HEK293 (cell line): ENCODE measurements around the gene ZNF48.
A peak's percentile ranks its signal among the peaks of the same experiment; 100 is the strongest.

Source experiments
- AEBP2 ChIP-seq: fragments of 450-650 bp; formaldehyde crosslinking; IDR thresholded peaks from 2 replicates; pipeline ENCODE4 v1.5.1; 2016; ENCODE audit warnings: missing biosample characterization, missing genetic modification characterization, borderline replicate concordance
- KLF10 ChIP-seq: fragments of 450-650 bp; IDR thresholded peaks from 2 replicates; pipeline ENCODE4 v1.5.1; 2018; ENCODE audit warnings: missing biosample characterization, mild to moderate bottlenecking, missing genetic modification characterization
- KLF17 ChIP-seq: fragments of 450-650 bp; formaldehyde crosslinking; IDR thresholded peaks from 2 replicates; pipeline ENCODE4 v1.5.1; 2016; ENCODE audit warnings: missing biosample characterization, missing genetic modification characterization
- KLF8 ChIP-seq: fragments of 450-650 bp; formaldehyde crosslinking; IDR thresholded peaks from 2 replicates; pipeline ENCODE4 v1.5.1; 2016; ENCODE audit warnings: missing biosample characterization, missing genetic modification characterization
- OSR2 ChIP-seq: fragments of 450-650 bp; formaldehyde crosslinking; IDR thresholded peaks from 2 replicates; pipeline ENCODE4 v1.5.1; 2016; ENCODE audit warnings: missing biosample characterization, missing genetic modification characterization
- OVOL3 ChIP-seq: fragments of 450-650 bp; formaldehyde crosslinking; IDR thresholded peaks from 2 replicates; pipeline ENCODE4 v1.5.1; 2016; ENCODE audit warnings: missing biosample characterization, missing genetic modification characterization
- REST ChIP-seq: fragments of 450-650 bp; formaldehyde crosslinking; IDR thresholded peaks from 2 replicates; pipeline ENCODE4 v1.5.1; 2016; ENCODE audit warnings: missing biosample characterization, missing genetic modification characterization
- ZNF211 ChIP-seq: fragments of 450-650 bp; formaldehyde crosslinking; IDR thresholded peaks from 2 replicates; pipeline ENCODE4 v1.5.1; 2016; ENCODE audit warnings: low read depth, missing biosample characterization, missing genetic modification characterization
- ZNF266 ChIP-seq: fragments of 450-650 bp; formaldehyde crosslinking; IDR thresholded peaks from 2 replicates; pipeline ENCODE4 v1.5.1; 2016; ENCODE audit warnings: missing biosample characterization, missing genetic modification characterization, low read depth
- ZNF280C ChIP-seq: fragments of 450-650 bp; formaldehyde crosslinking; IDR thresholded peaks from 2 replicates; pipeline ENCODE4 v1.5.1; 2016; ENCODE audit warnings: missing biosample characterization, missing genetic modification characterization
- ZNF302 ChIP-seq: fragments of 450-650 bp; formaldehyde crosslinking; IDR thresholded peaks from 2 replicates; pipeline ENCODE4 v1.5.1; 2016; ENCODE audit warnings: missing biosample characterization, missing genetic modification characterization, low read depth
- ZNF335 ChIP-seq: fragments of 450-650 bp; formaldehyde crosslinking; conservative IDR thresholded peaks from 2 replicates; pipeline ENCODE4 v1.5.1; 2016; ENCODE audit warnings: missing biosample characterization, missing genetic modification characterization
- ZNF391 ChIP-seq: fragments of 450-650 bp; formaldehyde crosslinking; IDR thresholded peaks from 2 replicates; pipeline ENCODE4 v1.5.1; 2016; ENCODE audit warnings: low read depth, missing biosample characterization, missing genetic modification characterization, borderline replicate concordance
- ZNF488 ChIP-seq: fragments of 450-650 bp; formaldehyde crosslinking; IDR thresholded peaks from 2 replicates; pipeline ENCODE4 v1.5.1; 2016; ENCODE audit warnings: missing biosample characterization, missing genetic modification characterization
- ZNF518A ChIP-seq: fragments of 450-650 bp; formaldehyde crosslinking; conservative IDR thresholded peaks from 2 replicates; pipeline ENCODE4 v1.5.1; 2016; ENCODE audit warnings: low read depth, missing biosample characterization, missing genetic modification characterization
- ZNF558 ChIP-seq: fragments of 450-650 bp; formaldehyde crosslinking; IDR thresholded peaks from 2 replicates; pipeline ENCODE4 v1.5.1; 2016; ENCODE audit warnings: missing biosample characterization, missing genetic modification characterization
- ZNF658 ChIP-seq: fragments of 450-650 bp; formaldehyde crosslinking; IDR thresholded peaks from 2 replicates; pipeline ENCODE4; 2016; ENCODE audit warnings: missing biosample characterization, missing genetic modification characterization
- ZNF701 ChIP-seq: fragments of 450-650 bp; formaldehyde crosslinking; IDR thresholded peaks from 2 replicates; pipeline ENCODE4 v1.5.1; 2016; ENCODE audit warnings: missing biosample characterization, missing genetic modification characterization
- ZNF785 ChIP-seq: fragments of 450-650 bp; formaldehyde crosslinking; IDR thresholded peaks from 2 replicates; pipeline ENCODE4 v1.5.1; 2016; ENCODE audit warnings: missing biosample characterization, missing genetic modification characterization
- ZSCAN5A ChIP-seq: fragments of 450-650 bp; formaldehyde crosslinking; IDR thresholded peaks from 2 replicates; pipeline ENCODE4 v1.5.1; 2016; ENCODE audit warnings: missing biosample characterization, missing genetic modification characterization

ZNF48 gene

GRCh38 chr16:30378236-30379157 is 16.7 kb upstream of the ZNF48 start (continued):
- TF ChIP-seq ZNF280C (tag by site-specific recombination) (no peak), ZNF785 (tag by site-specific recombination) (0 out of 2 replicates have a peak, but pooled peaks have one; percentile 45), ZSCAN5A (tag by site-specific recombination) (peak; percentile 96), ZNF391 (tag by site-specific recombination) (peak; percentile 89; the same call in 1 of the 2 replicates), ZNF266 (tag by site-specific recombination) (no peak), OVOL3 (tag by site-specific recombination) (peak; percentile 78; the same call in 1 of the 2 replicates), ZNF335 (tag by site-specific recombination) (peak; percentile 98), AEBP2 (tag by site-specific recombination) (no peak), ZNF302 (tag by site-specific recombination) (no peak), KLF8 (peak; percentile 93), ZNF488 (no peak), ZNF211 (tag by site-specific recombination) (no peak), KLF17 (tag by site-specific recombination) (peak; percentile 93), ZNF701 (no peak), OSR2 (tag by site-specific recombination) (no peak), ZNF658 (tag by site-specific recombination) (no peak), ZNF518A (tag by site-specific recombination) (no peak), ZNF558 (tag by site-specific recombination) (no peak), KLF10 (peak; percentile 93), REST (no peak; the same call in 1 of the 2 replicates)
